A673 (cell line): Measurements from ENCODE around the gene P2RY11.

Experiments
- CTCF ChIP-seq: fragments of 300-800, 200-600 bp; sonication (generic); conservative IDR thresholded peaks from 2 replicates; pipeline ENCODE4 v1.5.1; 2017; ENCODE audit warnings: low read depth, mild to moderate bottlenecking, antibody characterized with exemption, low read length, moderate library complexity, mixed read lengths
- EZH2 ChIP-seq: fragments of 200-600 bp; sonication (generic); IDR thresholded peaks from 2 replicates; pipeline ENCODE4 v1.6.1; 2017; ENCODE audit warnings: borderline replicate concordance, low read depth, mild to moderate bottlenecking, mixed read lengths, antibody characterized with exemption, low read length; ENCODE audit not compliant: poor library complexity, severe bottlenecking

- TF ChIP-seq CTCF (no peak), EZH2 (no peak)
These were observed 31.3 kb downstream of the P2RY11 start for GRCh38 chr19:10142701-10143375.
